ENCODE measurements around the gene YAP1. TPM values are rescaled to one million over a fixed set of nuclear protein-coding genes. Genes with fewer than 3 reads are reported as not detected.

YAP1 gene
- total and polyA plus RNA-seq, 2 of the 4 experiments (the other 2 are of a cell fraction), result 121 to 251 TPM

- WGBS, 2 experiments (ENCODE audit: extremely low coverage in 2 of 2, insufficient read length in 1 of 2), result 20% methylated on average over 1 of the region's 4 CpGs; no CpG with 5 or more reads in 1 of the 2 experiments
- peaks cover 43 to 51% of the 10 kb centered on the region in 2 experiments for H3K79me1 ChIP-seq (ENCODE audit: low read depth in 1 of 2, low read length in 2 of 2)
- H3K56ac ChIP-seq (ENCODE audit: extremely low read depth, insufficient read depth, low read length), result peak overlapping the region; percentile 64; the same call in 1 of the 2 replicates
- peak overlapping the region; percentile 40; the same call in 2 of the 3 replicates for H2BK15ac ChIP-seq (ENCODE audit: low read depth, low read length)
- H3K9me1 ChIP-seq (ENCODE audit: insufficient read depth, low read length), result peaks cover 12% of the 10 kb centered on the region
- peak overlapping the region; percentile 57 for H3K4me2 ChIP-seq (ENCODE audit: low read depth, low read length)
- peak overlapping the region; percentile 11; the same call in 1 of the 2 replicates for H3K4me3 ChIP-seq (ENCODE audit: insufficient read depth, low read depth, low read length)
- H3K4ac ChIP-seq (ENCODE audit: low read depth, low read length), result peak overlapping the region; percentile 53; the same call in 1 of the 2 replicates
- H4K8ac ChIP-seq (ENCODE audit: low read depth in 2 of 2, low read length in 2 of 2), result peak overlapping the region in 1 of 2 experiments; percentile 34; a peak in 2 of 4 replicates
- peak overlapping the region; percentile 53; the same call in 1 of the 2 replicates for H3K23ac ChIP-seq (ENCODE audit: low read depth, low read length)
- peak overlapping the region; percentile 18 for H2BK20ac ChIP-seq (ENCODE audit: low read depth, low read length)
- H2BK120ac ChIP-seq (ENCODE audit: low read depth, low read length), result peak overlapping the region; percentile 50; the same call in 1 of the 2 replicates
- H3K18ac ChIP-seq (ENCODE audit: low read depth, low read length), result peak overlapping the region; percentile 55; the same call in 1 of the 2 replicates
- no peaks in the 10 kb centered on the region for H3K27me3 ChIP-seq (ENCODE audit: control insufficient read depth, insufficient read depth, low read length)
- no peaks in the 10 kb centered on the region for H3K9me3 ChIP-seq (ENCODE audit: control insufficient read depth, insufficient read depth, low read length)
- no peak overlapping the region for H2AK9ac ChIP-seq (replicated peaks; ENCODE audit: low read depth, low read length, poor library complexity)
- H3K4me1 ChIP-seq (ENCODE audit: control insufficient read depth, insufficient read depth, low read length), result peaks cover 18% of the 10 kb centered on the region
- peak overlapping the region; percentile 42; the same call in 1 of the 2 replicates for H3K27ac ChIP-seq (ENCODE audit: insufficient read depth, low read length)
- ChIA-PET CTCF (no interaction called here), POLR2A (ENCODE audit: unreplicated experiment) (interaction anchor here (0.6 kb wide), 1 partner anchor 134 kb away, joined by 3 read pairs; no protein-coding TSS in a partner anchor)
- no peak overlapping the region for H4K5ac ChIP-seq (ENCODE audit: low read depth, low read length)
- peak overlapping the region; percentile 51; the same call in 1 of the 2 replicates for H3K9ac ChIP-seq (ENCODE audit: low read depth, low read length)
- no peak overlapping the region for H2AK5ac ChIP-seq (ENCODE audit: low read depth, low read length)
- peaks cover 31% of the 10 kb centered on the region for H3K36me3 ChIP-seq (ENCODE audit: control insufficient read depth, insufficient read depth, low read length)
- peaks cover 16% of the 10 kb centered on the region for H4K20me1 ChIP-seq (ENCODE audit: insufficient read depth, low read length)
- no TSS peak for BruUV-seq (replicated peaks)
- H3K14ac ChIP-seq (replicated peaks; ENCODE audit: low read depth, low read length), result peak overlapping the region; percentile 54; the same call in 1 of the 2 replicates
- peak overlapping the region; percentile 34 for H2AFZ ChIP-seq (replicated peaks; ENCODE audit: low read length, poor library complexity)
- no peak overlapping the region for H4K91ac ChIP-seq (ENCODE audit: insufficient read depth, low read depth, low read length)
- DNase-seq (peak; percentile 97), ATAC-seq (ENCODE audit: low read depth) (peak; percentile 91)
- H2BK5ac ChIP-seq (ENCODE audit: low read depth, low read length, poor library complexity, severe bottlenecking), result peak overlapping the region; percentile 91
- dilution Hi-C loops (cut with HindIII; ENCODE audit: low sequenced_read_pairs, unreplicated experiment), result no loop called here
- in situ Hi-C loops (cut with MboI; ENCODE audit: low sequenced_read_pairs), result loop anchor here (25.0 kb wide), 1 partner anchor 364 kb away; no protein-coding TSS in a partner anchor
- intact Hi-C loops (cut with micrococcal nuclease), result loop anchor here (2.0 to 10.0 kb wide), 3 partner anchors 89 to 361 kb away; partner anchors contain the start of gene YAP1
- TF ChIP-seq BHLHE40 (IDR thresholded peaks at IDR 0.05; ENCODE audit: low read depth, low read length) (peak; percentile 23), MAZ (IDR thresholded peaks at IDR 0.05; ENCODE audit: borderline replicate concordance, low read depth, low read length) (peak; percentile 78), RCOR1 (IDR thresholded peaks at IDR 0.05; ENCODE audit: insufficient replicate concordance, low read length) (peak; percentile 50), NFE2L2 (IDR thresholded peaks at IDR 0.05; ENCODE audit: low read depth, low read length) (no peak), RAD21 (IDR thresholded peaks at IDR 0.05; ENCODE audit: low read length) (peak; percentile 1; the same call in 1 of the 2 replicates), CEBPB (IDR thresholded peaks at IDR 0.05; ENCODE audit: low read depth, low read length) (peak; percentile 68), RFX5 (IDR thresholded peaks at IDR 0.05; ENCODE audit: low read depth, low read length) (no peak), MAFK (IDR thresholded peaks at IDR 0.05; ENCODE audit: low read depth, low read length) (peak; percentile 31), CHD1 (IDR thresholded peaks at IDR 0.05; ENCODE audit: low read depth, low read length) (no peak), POLR2A (IDR thresholded peaks at IDR 0.05; ENCODE audit: low read depth, low read length) (peak; percentile 50; the same call in 1 of the 2 replicates), MXI1 (IDR thresholded peaks at IDR 0.05; ENCODE audit: borderline replicate concordance, low read depth, low read length) (peak; percentile 81; the same call in 1 of the 2 replicates), SMC3 (IDR thresholded peaks at IDR 0.05; ENCODE audit: low read depth, low read length) (no peak)
- TF ChIP-seq, protein P1, sequence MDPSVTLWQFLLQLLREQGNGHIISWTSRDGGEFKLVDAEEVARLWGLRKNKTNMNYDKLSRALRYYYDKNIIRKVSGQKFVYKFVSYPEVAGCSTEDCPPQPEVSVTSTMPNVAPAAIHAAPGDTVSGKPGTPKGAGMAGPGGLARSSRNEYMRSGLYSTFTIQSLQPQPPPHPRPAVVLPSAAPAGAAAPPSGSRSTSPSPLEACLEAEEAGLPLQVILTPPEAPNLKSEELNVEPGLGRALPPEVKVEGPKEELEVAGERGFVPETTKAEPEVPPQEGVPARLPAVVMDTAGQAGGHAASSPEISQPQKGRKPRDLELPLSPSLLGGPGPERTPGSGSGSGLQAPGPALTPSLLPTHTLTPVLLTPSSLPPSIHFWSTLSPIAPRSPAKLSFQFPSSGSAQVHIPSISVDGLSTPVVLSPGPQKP (IDR thresholded peaks at IDR 0.05; ENCODE audit: borderline replicate concordance, low read depth, low read length), result no peak
- TF ChIP-seq, protein P2, sequence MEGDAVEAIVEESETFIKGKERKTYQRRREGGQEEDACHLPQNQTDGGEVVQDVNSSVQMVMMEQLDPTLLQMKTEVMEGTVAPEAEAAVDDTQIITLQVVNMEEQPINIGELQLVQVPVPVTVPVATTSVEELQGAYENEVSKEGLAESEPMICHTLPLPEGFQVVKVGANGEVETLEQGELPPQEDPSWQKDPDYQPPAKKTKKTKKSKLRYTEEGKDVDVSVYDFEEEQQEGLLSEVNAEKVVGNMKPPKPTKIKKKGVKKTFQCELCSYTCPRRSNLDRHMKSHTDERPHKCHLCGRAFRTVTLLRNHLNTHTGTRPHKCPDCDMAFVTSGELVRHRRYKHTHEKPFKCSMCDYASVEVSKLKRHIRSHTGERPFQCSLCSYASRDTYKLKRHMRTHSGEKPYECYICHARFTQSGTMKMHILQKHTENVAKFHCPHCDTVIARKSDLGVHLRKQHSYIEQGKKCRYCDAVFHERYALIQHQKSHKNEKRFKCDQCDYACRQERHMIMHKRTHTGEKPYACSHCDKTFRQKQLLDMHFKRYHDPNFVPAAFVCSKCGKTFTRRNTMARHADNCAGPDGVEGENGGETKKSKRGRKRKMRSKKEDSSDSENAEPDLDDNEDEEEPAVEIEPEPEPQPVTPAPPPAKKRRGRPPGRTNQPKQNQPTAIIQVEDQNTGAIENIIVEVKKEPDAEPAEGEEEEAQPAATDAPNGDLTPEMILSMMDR (conservative IDR thresholded peaks at IDR 0.05; ENCODE audit: low read depth, low read length), result no peak
Measured at GRCh38 chr11:102225689-102226568, 115.7 kb downstream of the YAP1 start.
